ENCODE measurements around the gene CD200R1. TPM values are rescaled to one million over a fixed set of nuclear protein-coding genes. Genes with fewer than 3 reads are reported as not detected.

CD200R1 gene
- total and polyA plus RNA-seq, 2 of the 13 experiments (the other 11 are each of a cell fraction or from before 2014, with no cell fraction given), result 0.04 TPM; not detected in 1

GRCh38 chr3:113002037-113002436 is 27.1 kb upstream of the CD200R1 start (continued):
- TF ChIP-seq ARID4A (CRISPR knock-in tag; IDR thresholded peaks at IDR 0.05; ENCODE audit: borderline replicate concordance) (no peak), JUNB (CRISPR knock-in tag; IDR thresholded peaks at IDR 0.05; ENCODE audit: borderline replicate concordance) (no peak), CC2D1A (CRISPR knock-in tag; IDR thresholded peaks at IDR 0.05) (no peak), ZMYM2 (CRISPR knock-in tag; IDR thresholded peaks at IDR 0.05) (no peak), FOXA3 (CRISPR knock-in tag; IDR thresholded peaks at IDR 0.05) (no peak), ZNF720 (CRISPR knock-in tag; IDR thresholded peaks at IDR 0.05) (no peak), MED8 (CRISPR knock-in tag; IDR thresholded peaks at IDR 0.05; ENCODE audit: insufficient replicate concordance) (no peak)

GRCh38 chr3:113000691-113001090 is 25.8 kb upstream of the CD200R1 start:
- no peaks in the 10 kb centered on the region for H3K79me2 ChIP-seq (ENCODE audit: insufficient read depth, low read length)
- CTCF ChIA-PET (ENCODE audit: low intra/inter-chr PET ratio, low total read pairs), result no interaction called here
- no peak for DNase-seq (ENCODE audit: low spot score)
- H4K20me1 ChIP-seq (ENCODE audit: insufficient read depth, low read length), result no peaks in the 10 kb centered on the region
- no peak for ATAC-seq
- H3K4me3 ChIP-seq (replicated peaks in 1 of 3; ENCODE audit: insufficient read depth in 1 of 3, low read depth in 2 of 3, low read length in 3 of 3), result no peak overlapping the region
- H3K4me2 ChIP-seq (ENCODE audit: low read depth, low read length), result no peak overlapping the region
- peaks cover 16 to 51% of the 10 kb centered on the region in 2 experiments for H3K36me3 ChIP-seq (replicated peaks in 1 of 2; ENCODE audit: control insufficient read depth in 1 of 2, insufficient read depth in 2 of 2, low read length in 2 of 2)
- FAIRE-seq, result no peak
- H3K27me3 ChIP-seq (ENCODE audit: control insufficient read depth in 1 of 2, insufficient read depth in 2 of 2, low read length in 2 of 2), result no peaks in the 10 kb centered on the region
- 96% methylated on average over 4 of the region's 4 CpGs for WGBS (ENCODE audit: low lambda C conversion rate)
- no peak overlapping the region for H3K27ac ChIP-seq (ENCODE audit: extremely low read length, insufficient read depth, low read length)
- no peak overlapping the region for H2AFZ ChIP-seq (ENCODE audit: low read length)
- in situ Hi-C loops (cut with HindIII; ENCODE audit: extremely low pct_ligation_motif_present, low pct_unique_long_range_greater_than_20kb), result no loop called here
- POLR2A ChIA-PET, result interaction anchor here (0.7 to 1.7 kb wide), 2 partner anchors 18 to 900 kb away, joined by 3 to 5 read pairs; a partner anchor contains a TSS
- H3K9me3 ChIP-seq (ENCODE audit: low read length), result no peaks in the 10 kb centered on the region
- H3K9ac ChIP-seq (ENCODE audit: insufficient read depth, low read depth, low read length), result no peak overlapping the region
- intact Hi-C loops (cut with micrococcal nuclease; ENCODE audit: unreplicated experiment), result no loop called here
- BruUV-seq (replicated peaks), result no TSS peak
- no peaks in the 10 kb centered on the region for H3K4me1 ChIP-seq (ENCODE audit: insufficient read depth, low read length)
- TF ChIP-seq SP1 (IDR thresholded peaks at IDR 0.05) (no peak), SP1 (CRISPR knock-in tag; IDR thresholded peaks at IDR 0.05) (no peak), SALL2 (CRISPR knock-in tag; IDR thresholded peaks at IDR 0.05) (no peak), KDM1A (CRISPR knock-in tag; IDR thresholded peaks at IDR 0.05) (no peak), PLRG1 (conservative IDR thresholded peaks at IDR 0.05) (no peak), ZNF704 (CRISPR knock-in tag; IDR thresholded peaks at IDR 0.05; ENCODE audit: borderline replicate concordance) (no peak), ZNF451 (CRISPR knock-in tag; IDR thresholded peaks at IDR 0.05) (no peak), CSRNP2 (CRISPR knock-in tag; conservative IDR thresholded peaks at IDR 0.05; ENCODE audit: low read depth) (no peak)

Data from HepG2 (cell line).